DOHH2 (cell line): ENCODE measurements around the gene MYO1B.

Experiments used
- EZH2phosphoT487 ChIP-seq: fragments of 200-600 bp; sonication (generic); IDR thresholded peaks from 2 replicates; pipeline ENCODE4 v1.6.1; 2017; ENCODE audit warnings: borderline replicate concordance, mild to moderate bottlenecking, antibody characterized with exemption, low read length, moderate library complexity, mixed read lengths
- TF ChIP-seq, protein P1 (sequence below): fragments of 200-600 bp; sonication (generic); IDR thresholded peaks from one replicate; pipeline ENCODE4 v1.5.1; 2014; ENCODE audit warnings: antibody characterized with exemption, mild to moderate bottlenecking, low read depth, low read length; ENCODE audit not compliant: poor library complexity, severe bottlenecking

DNA sequence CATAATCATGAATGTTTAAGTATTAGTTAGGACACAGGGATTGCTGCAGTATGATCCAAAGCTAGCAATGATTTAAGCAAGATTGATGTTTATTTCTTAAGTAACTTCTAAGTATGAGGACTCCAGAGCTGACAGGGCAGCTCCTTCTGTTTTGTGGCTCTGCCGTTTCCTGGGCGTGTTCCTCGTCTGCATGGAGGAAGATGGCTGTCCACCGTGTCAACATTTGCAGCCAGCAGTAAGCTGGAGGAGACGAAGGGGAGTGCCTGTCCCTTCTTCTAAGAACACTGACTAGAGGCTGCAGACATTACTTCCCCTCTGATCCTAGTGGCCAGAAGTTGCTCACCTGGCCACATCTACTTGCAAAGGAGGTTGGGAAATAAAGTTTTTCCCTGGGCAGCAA is 144.1 kb downstream of the MYO1B start:
- TF ChIP-seq, protein P1, sequence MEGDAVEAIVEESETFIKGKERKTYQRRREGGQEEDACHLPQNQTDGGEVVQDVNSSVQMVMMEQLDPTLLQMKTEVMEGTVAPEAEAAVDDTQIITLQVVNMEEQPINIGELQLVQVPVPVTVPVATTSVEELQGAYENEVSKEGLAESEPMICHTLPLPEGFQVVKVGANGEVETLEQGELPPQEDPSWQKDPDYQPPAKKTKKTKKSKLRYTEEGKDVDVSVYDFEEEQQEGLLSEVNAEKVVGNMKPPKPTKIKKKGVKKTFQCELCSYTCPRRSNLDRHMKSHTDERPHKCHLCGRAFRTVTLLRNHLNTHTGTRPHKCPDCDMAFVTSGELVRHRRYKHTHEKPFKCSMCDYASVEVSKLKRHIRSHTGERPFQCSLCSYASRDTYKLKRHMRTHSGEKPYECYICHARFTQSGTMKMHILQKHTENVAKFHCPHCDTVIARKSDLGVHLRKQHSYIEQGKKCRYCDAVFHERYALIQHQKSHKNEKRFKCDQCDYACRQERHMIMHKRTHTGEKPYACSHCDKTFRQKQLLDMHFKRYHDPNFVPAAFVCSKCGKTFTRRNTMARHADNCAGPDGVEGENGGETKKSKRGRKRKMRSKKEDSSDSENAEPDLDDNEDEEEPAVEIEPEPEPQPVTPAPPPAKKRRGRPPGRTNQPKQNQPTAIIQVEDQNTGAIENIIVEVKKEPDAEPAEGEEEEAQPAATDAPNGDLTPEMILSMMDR, result no peak
- TF ChIP-seq EZH2phosphoT487, result no peak
